Measurements from ENCODE around the gene FAM20A.
"Not testable (repeated sequence)": the region's sequence is repeated elsewhere in the genome, so short reads cannot be mapped to it uniquely, and the experiment has no call there.

FAM20A gene

GRCh38 chr17:68522266-68522665 is 78.9 kb downstream of the FAM20A start:
- no peaks in the 10 kb centered on the region for H3K9me3 Mint-ChIP-seq
- H3K4me1 Mint-ChIP-seq = peaks cover 17% of the 10 kb centered on the region
- H3K27ac Mint-ChIP-seq = no peak overlapping the region
- TF ChIP-seq, protein P1, sequence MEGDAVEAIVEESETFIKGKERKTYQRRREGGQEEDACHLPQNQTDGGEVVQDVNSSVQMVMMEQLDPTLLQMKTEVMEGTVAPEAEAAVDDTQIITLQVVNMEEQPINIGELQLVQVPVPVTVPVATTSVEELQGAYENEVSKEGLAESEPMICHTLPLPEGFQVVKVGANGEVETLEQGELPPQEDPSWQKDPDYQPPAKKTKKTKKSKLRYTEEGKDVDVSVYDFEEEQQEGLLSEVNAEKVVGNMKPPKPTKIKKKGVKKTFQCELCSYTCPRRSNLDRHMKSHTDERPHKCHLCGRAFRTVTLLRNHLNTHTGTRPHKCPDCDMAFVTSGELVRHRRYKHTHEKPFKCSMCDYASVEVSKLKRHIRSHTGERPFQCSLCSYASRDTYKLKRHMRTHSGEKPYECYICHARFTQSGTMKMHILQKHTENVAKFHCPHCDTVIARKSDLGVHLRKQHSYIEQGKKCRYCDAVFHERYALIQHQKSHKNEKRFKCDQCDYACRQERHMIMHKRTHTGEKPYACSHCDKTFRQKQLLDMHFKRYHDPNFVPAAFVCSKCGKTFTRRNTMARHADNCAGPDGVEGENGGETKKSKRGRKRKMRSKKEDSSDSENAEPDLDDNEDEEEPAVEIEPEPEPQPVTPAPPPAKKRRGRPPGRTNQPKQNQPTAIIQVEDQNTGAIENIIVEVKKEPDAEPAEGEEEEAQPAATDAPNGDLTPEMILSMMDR (IDR thresholded peaks at IDR 0.05; ENCODE audit: unreplicated experiment in 3 of 3) = no peak
- peaks cover 87% of the 10 kb centered on the region for H3K36me3 Mint-ChIP-seq (ENCODE audit: low read depth)
- no peak overlapping the region for H3K4me3 Mint-ChIP-seq
- H3K27me3 Mint-ChIP-seq (ENCODE audit: low read depth) = no peaks in the 10 kb centered on the region

DNA sequence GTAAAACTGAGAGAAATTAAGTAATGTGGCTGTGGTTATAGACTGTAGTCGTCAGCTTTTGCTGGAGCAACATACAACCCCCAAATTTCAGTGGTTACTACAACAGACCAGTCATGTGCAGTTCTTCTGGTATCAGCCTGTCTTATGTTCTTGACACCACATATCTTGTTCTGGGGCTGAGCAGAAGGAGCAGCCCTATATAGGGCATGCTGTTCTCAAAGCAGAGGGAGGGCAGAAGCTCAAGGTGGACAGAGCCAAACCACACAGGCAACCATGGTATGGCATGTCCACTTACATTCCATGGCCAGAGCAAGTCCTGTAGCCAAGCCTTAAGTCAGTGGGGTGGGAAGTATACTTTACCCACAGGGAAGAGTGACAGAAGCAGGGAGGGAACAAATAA is 81.3 kb downstream of the FAM20A start:
- H3K36me3 Mint-ChIP-seq (ENCODE audit: low read depth) = peaks cover 83% of the 10 kb centered on the region
- no peaks in the 10 kb centered on the region for H3K9me3 Mint-ChIP-seq
- peaks cover 37% of the 10 kb centered on the region for H3K4me1 Mint-ChIP-seq
- H3K27me3 Mint-ChIP-seq (ENCODE audit: low read depth) = no peaks in the 10 kb centered on the region
- H3K27ac Mint-ChIP-seq = no peak overlapping the region
- H3K4me3 Mint-ChIP-seq = no peak overlapping the region
- TF ChIP-seq, protein P1 (IDR thresholded peaks at IDR 0.05; ENCODE audit: unreplicated experiment in 3 of 3) = no peak

DNA sequence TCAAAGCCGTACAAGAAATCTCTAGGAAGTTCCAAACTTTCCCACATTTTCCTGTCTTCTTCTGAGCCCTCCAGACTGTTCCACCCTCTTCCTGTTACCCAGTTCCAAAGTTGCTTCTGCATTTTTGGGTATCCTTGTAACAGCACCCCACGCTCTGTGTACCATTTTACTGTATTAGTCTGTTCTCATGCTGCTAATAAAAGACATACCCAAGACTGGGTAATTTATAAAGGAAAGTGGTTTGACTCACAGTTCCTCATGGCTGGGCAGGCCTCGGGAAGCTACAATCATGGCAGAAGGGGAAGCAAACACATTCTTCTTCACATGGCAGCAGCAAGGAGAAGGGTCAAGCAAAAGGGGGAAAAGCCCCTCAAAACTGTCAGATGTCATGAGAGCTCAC is 82.1 kb downstream of the FAM20A start:
- H3K27ac Mint-ChIP-seq; H3K27me3 Mint-ChIP-seq (ENCODE audit: low read depth); H3K4me3 Mint-ChIP-seq; H3K9me3 Mint-ChIP-seq: not testable (repeated sequence)
- peaks cover 45% of the 10 kb centered on the region for H3K4me1 Mint-ChIP-seq
- peaks cover 74% of the 10 kb centered on the region for H3K36me3 Mint-ChIP-seq (ENCODE audit: low read depth)

DNA sequence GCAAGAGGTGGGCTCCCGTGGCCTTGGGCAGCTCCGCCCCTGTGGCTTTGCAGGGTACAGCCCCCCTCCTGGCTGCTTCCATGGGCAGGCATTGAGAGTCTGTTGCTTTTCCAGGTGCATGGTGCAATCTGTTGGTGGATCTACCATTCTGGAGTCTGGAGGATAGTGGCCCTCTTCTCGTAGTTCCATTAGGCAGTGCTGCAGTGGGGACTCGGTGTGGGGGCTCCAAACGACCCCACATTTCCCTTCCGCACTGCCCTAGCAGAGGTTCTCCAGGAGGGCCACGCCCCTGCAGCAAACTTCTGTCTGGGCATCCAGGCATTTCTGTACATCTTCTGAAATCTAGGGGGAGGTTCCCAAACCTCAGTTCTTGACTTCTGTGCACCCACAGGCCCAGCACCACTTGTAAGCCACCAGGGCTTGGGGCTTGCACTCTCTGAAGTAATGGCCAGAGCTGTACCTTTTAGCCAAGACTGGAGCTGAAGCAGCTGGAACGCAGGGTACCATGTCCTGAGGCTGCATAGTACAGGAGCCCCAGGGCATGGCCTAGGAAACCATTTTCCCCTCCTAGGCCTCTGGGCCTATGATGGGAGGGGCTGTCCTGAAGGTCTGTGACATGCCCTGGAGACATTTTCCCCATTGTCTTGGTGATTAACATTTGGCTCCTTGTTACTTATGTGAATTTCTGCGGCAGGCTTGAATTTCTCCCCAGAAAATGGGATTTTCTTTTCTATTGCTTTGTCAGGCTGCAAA is 82.9 kb downstream of the FAM20A start:
- Mint-ChIP-seq H3K4me3 (no peak overlapping the region), H3K9me3 (no peaks in the 10 kb centered on the region), H3K4me1 (peaks cover 52% of the 10 kb centered on the region), H3K36me3 (ENCODE audit: low read depth) (peaks cover 68% of the 10 kb centered on the region), H3K27ac (no peak overlapping the region), H3K27me3 (ENCODE audit: low read depth) (no peaks in the 10 kb centered on the region)
- TF ChIP-seq, protein P1 (IDR thresholded peaks at IDR 0.05; ENCODE audit: unreplicated experiment in 3 of 3) = no peak

GRCh38 chr17:68517605-68518004 is 83.6 kb downstream of the FAM20A start:
- not testable (repeated sequence) for H3K9me3 Mint-ChIP-seq; H3K27ac Mint-ChIP-seq; H3K4me3 Mint-ChIP-seq; H3K27me3 Mint-ChIP-seq (ENCODE audit: low read depth)
- peaks cover 62% of the 10 kb centered on the region for H3K36me3 Mint-ChIP-seq (ENCODE audit: low read depth)
- peaks cover 53% of the 10 kb centered on the region for H3K4me1 Mint-ChIP-seq

GRCh38 chr17:68516732-68517131 is 84.4 kb downstream of the FAM20A start:
- H3K36me3 Mint-ChIP-seq (ENCODE audit: low read depth) = peaks cover 53% of the 10 kb centered on the region
- H3K27ac Mint-ChIP-seq = no peak overlapping the region

More at GRCh38 chr17:68516732-68517131, 84.4 kb downstream of the FAM20A start:
- TF ChIP-seq, protein P1 (IDR thresholded peaks at IDR 0.05; ENCODE audit: unreplicated experiment in 3 of 3) = no peak
- H3K9me3 Mint-ChIP-seq = no peaks in the 10 kb centered on the region
- peaks cover 48% of the 10 kb centered on the region for H3K4me1 Mint-ChIP-seq
- H3K27me3 Mint-ChIP-seq (ENCODE audit: low read depth) = no peaks in the 10 kb centered on the region
- peak overlapping the region in 1 of 3 experiments; percentile 7 for H3K4me3 Mint-ChIP-seq

Data from nephron (organoid).